ENCODE results near the gene ARCN1. TPM values are rescaled to one million over a fixed set of nuclear protein-coding genes. Genes with fewer than 3 reads are reported as not detected.
A peak's percentile ranks its signal among the peaks of the same experiment; 100 is the strongest.
"Not testable (repeated sequence)": the region's sequence is repeated elsewhere in the genome, so short reads cannot be mapped to it uniquely, and the experiment has no call there.

The ARCN1 gene
- total RNA-seq, 2 experiments from 2014 or later = 141 to 150 TPM

- Mint-ChIP-seq H3K36me3 (no peaks in the 10 kb centered on the region), H3K27me3 (peaks cover 12% of the 10 kb centered on the region), H3K4me1 (peaks cover 20% of the 10 kb centered on the region), H3K9me3 (no peaks in the 10 kb centered on the region), H3K27ac (peak within 1 kb of the TSS; percentile 68), H3K4me3 (peak within 1 kb of the TSS; percentile 69)
- DNase-seq = peak; percentile 43
Measured at GRCh38 chr11:118607401-118608359, 35.5 kb downstream of the ARCN1 start, which contains the start of gene PHLDB1. Gene PHLDB1, plus strand, starts transcription at chr11:118607615. Its CDS starts 6,222 bp downstream, at chr11:118613837.

DNA sequence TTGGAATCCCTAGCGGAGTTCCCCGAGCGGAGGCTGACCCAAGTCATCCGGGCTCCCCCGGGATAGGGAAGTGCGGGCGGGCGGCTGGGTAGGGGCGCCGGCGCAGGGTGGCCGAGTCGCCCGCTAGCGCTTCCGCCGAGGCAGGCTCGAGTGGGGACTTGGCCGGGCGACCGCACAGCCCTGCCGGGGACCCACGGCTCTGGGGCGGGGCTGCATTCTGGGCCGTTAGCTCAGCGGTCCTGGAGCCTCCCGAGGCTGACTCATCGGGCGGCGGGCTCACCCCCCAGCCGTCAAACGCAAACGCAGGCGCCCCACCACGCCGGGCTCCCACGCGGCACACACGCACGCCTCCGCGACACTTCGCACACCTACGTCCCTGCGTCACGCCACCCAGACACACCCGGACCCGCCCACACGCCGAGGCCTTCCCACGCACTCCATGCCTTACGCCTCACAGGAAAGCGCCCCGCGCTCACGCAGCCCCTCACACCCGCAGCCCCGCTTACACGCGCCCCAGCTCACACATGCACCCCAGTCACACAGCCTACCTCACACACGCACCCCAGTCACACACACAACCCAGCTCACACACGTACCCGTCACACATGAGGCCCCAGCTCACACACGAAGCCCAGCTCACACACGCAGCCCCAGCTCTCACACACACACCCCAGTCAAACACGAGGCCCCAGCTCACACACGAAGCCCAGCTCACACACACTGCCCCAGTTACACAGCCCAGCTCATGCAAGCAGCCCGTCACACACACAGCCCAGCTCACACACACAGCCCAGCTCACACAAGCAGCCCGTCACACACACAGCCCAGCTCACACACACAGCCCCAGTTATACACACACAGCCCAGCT lies 36.4 kb downstream of the ARCN1 start:
- Mint-ChIP-seq H3K27me3 (peaks cover 12% of the 10 kb centered on the region), H3K9me3 (no peaks in the 10 kb centered on the region), H3K4me1 (peaks cover 20% of the 10 kb centered on the region), H3K27ac (peak overlapping the region; percentile 68), H3K4me3 (peak overlapping the region; percentile 69), H3K36me3 (no peaks in the 10 kb centered on the region)
- peak; percentile 73 for DNase-seq

DNA sequence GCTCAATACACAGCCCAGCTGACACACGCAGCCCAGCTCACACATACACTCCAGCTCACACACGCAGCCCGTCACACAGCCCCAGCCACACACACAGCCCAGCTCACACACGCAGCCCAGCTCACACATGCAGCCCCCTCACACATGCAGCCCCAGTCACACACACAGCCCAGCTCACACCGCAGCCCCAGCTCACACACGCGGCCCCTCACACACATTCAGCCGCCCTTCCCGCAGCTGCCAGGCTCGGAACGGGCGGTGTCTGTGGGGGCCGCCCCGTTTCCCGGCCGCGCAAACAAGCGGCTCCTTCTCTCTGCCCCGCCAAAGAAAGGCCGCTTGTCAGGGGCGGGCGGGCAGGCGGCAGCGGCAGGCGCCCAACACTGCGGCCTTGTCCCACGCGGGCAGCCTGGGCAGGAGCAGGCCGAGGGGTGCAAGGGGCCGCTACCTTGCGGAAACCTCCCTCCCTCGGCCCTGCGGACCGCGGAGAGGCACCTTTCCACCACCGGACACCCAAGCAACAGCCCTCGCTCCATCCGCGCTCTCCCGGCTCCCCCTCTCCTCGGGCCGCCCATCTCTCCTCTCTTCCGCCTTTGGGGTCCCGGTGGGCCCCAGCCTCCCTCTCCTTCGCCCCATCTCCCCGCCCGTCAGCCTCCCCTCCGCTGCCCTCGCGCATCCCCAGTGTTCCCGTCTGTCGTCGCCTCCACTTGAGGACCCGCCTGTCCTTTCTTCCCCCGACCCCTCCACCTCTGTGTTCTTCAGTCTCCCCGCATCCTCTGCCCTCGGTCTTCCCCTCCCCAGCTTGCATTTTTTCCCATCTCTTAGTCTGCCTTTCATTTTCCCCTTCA lies 37.4 kb downstream of the ARCN1 start:
- H3K4me1 Mint-ChIP-seq = peaks cover 20% of the 10 kb centered on the region
- no peaks in the 10 kb centered on the region for H3K9me3 Mint-ChIP-seq
- peaks cover 12% of the 10 kb centered on the region for H3K27me3 Mint-ChIP-seq
- peak; percentile 52 for DNase-seq
- H3K27ac Mint-ChIP-seq = peak overlapping the region; percentile 68
- peak overlapping the region; percentile 69 for H3K4me3 Mint-ChIP-seq
- no peaks in the 10 kb centered on the region for H3K36me3 Mint-ChIP-seq

DNA sequence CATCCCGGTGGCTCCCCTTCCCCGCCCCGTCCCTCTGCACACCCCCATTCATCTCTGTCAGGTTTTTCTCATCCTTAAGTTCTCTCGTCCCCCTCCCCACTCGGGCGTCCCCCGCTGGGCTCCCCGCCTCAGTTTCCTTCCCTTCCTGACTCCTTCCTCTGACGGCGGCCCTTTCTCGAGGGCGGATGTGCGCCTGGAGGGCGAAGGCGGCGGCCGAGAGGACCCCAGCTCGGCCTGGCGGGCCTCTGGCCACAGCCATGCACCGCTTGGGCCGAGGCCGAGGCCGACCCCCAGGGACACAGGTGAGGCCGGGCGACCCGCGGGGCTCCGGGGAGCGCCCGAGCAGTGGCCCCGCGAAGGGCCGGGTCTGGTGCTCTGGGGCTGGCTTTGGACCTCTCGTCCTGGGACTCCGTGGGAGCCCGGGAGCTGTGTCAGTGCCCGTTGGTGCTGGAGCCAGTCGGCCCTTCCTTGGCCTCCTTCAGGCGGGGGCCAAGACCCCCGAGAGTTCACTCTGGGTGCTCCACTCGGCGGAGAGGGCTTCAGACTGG lies 38.1 kb downstream of the ARCN1 start:
- DNase-seq = no peak
- Mint-ChIP-seq H3K4me1 (peaks cover 20% of the 10 kb centered on the region), H3K27ac (peak overlapping the region; percentile 56), H3K4me3 (peak overlapping the region; percentile 69), H3K36me3 (no peaks in the 10 kb centered on the region), H3K27me3 (peaks cover 12% of the 10 kb centered on the region), H3K9me3 (no peaks in the 10 kb centered on the region)

- peaks cover 20% of the 10 kb centered on the region for H3K4me1 Mint-ChIP-seq
Measured at GRCh38 chr11:118610773-118611432, 38.7 kb downstream of the ARCN1 start.

GRCh38 chr11:118611433-118611795 lies 39.2 kb downstream of the ARCN1 start:
- Mint-ChIP-seq H3K4me3 (peak overlapping the region; percentile 42), H3K4me1 (peaks cover 20% of the 10 kb centered on the region), H3K27me3 (peaks cover 12% of the 10 kb centered on the region), H3K27ac (peak overlapping the region; percentile 2)
- not testable (repeated sequence) for DNase-seq, H3K36me3 Mint-ChIP-seq, H3K9me3 Mint-ChIP-seq

More at GRCh38 chr11:118610773-118611432, 38.7 kb downstream of the ARCN1 start:
- peaks cover 12% of the 10 kb centered on the region for H3K27me3 Mint-ChIP-seq
- no peaks in the 10 kb centered on the region for H3K9me3 Mint-ChIP-seq
- peak; percentile 88 for DNase-seq
- H3K27ac Mint-ChIP-seq = peak overlapping the region; percentile 2
- H3K4me3 Mint-ChIP-seq = peak overlapping the region; percentile 62
- no peaks in the 10 kb centered on the region for H3K36me3 Mint-ChIP-seq

- Mint-ChIP-seq H3K27me3 (peaks cover 12% of the 10 kb centered on the region), H3K36me3 (no peaks in the 10 kb centered on the region), H3K27ac (no peak overlapping the region), H3K4me1 (peaks cover 19% of the 10 kb centered on the region), H3K4me3 (no peak overlapping the region), H3K9me3 (no peaks in the 10 kb centered on the region)
- DNase-seq = no peak
Measured at GRCh38 chr11:118612378-118612777, 40.2 kb downstream of the ARCN1 start.

DNA sequence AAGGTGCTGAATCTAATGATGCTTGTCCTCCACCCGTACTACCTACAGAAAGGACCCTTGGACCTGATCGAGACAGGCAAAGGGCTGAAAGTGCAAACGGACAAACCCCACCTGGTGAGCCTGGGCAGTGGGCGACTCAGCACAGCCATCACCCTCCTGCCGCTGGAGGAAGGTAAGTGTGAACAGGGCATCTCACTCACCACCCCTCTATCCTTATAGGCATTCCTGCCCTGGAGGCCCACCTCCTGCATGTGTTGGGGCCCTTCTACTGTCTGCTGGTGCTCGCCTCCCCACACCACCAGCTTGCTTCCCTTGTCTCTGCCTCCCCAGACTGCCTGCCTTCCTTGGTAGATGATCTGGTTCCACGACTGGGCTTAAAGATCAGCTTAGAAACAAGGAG lies 42.3 kb downstream of the ARCN1 start:
- H3K4me3 Mint-ChIP-seq = no peak overlapping the region
- DNase-seq = no peak
- no peaks in the 10 kb centered on the region for H3K36me3 Mint-ChIP-seq

GRCh38 chr11:118615282-118615975 lies 43.2 kb downstream of the ARCN1 start:
- Mint-ChIP-seq H3K36me3 (no peaks in the 10 kb centered on the region), H3K27ac (no peak overlapping the region), H3K9me3 (no peaks in the 10 kb centered on the region), H3K27me3 (peaks cover 8% of the 10 kb centered on the region), H3K4me3 (no peak overlapping the region), H3K4me1 (peaks cover 4% of the 10 kb centered on the region)
- no peak for DNase-seq

More for the DNA sequence above, 42.3 kb downstream of the ARCN1 start:
- Mint-ChIP-seq H3K9me3 (no peaks in the 10 kb centered on the region), H3K4me1 (peaks cover 8% of the 10 kb centered on the region), H3K27ac (no peak overlapping the region), H3K27me3 (peaks cover 4% of the 10 kb centered on the region)

GRCh38 chr11:118615976-118616371 lies 43.8 kb downstream of the ARCN1 start:
- no peak for DNase-seq
- Mint-ChIP-seq H3K9me3 (no peaks in the 10 kb centered on the region), H3K36me3 (no peaks in the 10 kb centered on the region), H3K27me3 (peaks cover 14% of the 10 kb centered on the region), H3K4me1 (peaks cover 6% of the 10 kb centered on the region), H3K27ac (no peak overlapping the region), H3K4me3 (no peak overlapping the region)

DNA sequence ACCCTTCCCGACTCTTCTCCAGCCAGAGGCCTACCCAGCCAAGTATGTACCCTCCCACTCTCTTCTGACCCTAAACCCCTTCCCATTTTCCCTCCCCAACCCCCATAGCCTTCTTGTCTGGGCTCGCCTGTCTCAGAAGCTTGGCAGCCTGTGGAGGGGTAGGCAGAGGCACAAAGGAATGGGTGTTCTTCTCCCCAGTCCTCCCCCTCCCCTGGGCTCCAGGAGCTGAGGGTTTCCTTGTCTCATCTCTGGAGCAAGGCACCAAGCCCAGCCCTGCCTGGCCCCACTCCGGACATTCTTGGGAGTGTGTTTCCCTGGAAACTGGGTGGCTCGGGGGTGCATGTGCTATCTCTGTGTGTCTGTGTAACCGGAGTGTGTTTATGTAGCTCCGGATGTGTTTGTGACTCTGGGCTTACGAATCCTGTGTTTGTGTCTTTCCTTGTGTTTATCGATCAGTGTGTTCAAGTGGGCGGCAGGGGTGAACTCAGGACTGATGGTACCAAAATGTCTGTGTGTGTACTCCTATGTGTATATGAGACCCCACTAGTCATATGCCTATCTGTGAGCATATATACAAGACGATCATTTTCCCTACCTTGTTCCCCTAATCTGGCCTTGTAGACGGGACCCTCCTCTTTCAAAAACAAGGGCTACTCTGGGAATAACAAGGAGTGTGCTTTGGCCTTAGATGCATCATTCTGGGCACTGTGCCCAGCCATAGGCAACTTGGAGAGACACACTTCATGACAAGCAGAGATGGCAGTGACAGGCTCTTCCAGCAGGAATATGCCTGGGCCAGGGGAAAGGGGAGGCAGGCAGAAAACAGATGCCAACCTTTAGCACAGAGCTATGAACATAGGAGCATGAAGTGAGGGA lies 46.1 kb downstream of the ARCN1 start:
- peaks cover 4% of the 10 kb centered on the region for H3K4me1 Mint-ChIP-seq
- H3K27me3 Mint-ChIP-seq = peaks cover 22% of the 10 kb centered on the region
- no peaks in the 10 kb centered on the region for H3K9me3 Mint-ChIP-seq
- H3K4me3 Mint-ChIP-seq = no peak overlapping the region
- H3K27ac Mint-ChIP-seq = no peak overlapping the region
- H3K36me3 Mint-ChIP-seq = no peaks in the 10 kb centered on the region
- no peak for DNase-seq

- Mint-ChIP-seq H3K9me3 (no peaks in the 10 kb centered on the region), H3K27ac (no peak overlapping the region), H3K36me3 (no peaks in the 10 kb centered on the region), H3K27me3 (peaks cover 22% of the 10 kb centered on the region), H3K4me1 (peaks cover 4% of the 10 kb centered on the region), H3K4me3 (no peak overlapping the region)
- DNase-seq = no peak
Measured at GRCh38 chr11:118618991-118619375, 46.8 kb downstream of the ARCN1 start.
